Prostate gland (tissue), 2 donors: Measurements from ENCODE around the gene BRSK1. TPM values are rescaled to one million over a fixed set of nuclear protein-coding genes. Genes with fewer than 3 reads are reported as not detected.

Source experiments
- DNase-seq: peaks from one replicate; pipeline ENCODE4 v3.0.0-alpha.2; 2019; ENCODE audit warnings: low spot score
- H3K27ac ChIP-seq, 2 donors: fragments of 200-600 bp; sonication (generic); 2 replicates each; pipeline ENCODE4 v1.5.1; 2017 to 2019
- H3K27me3 ChIP-seq: fragments of 200-600 bp; sonication (generic); replicated peaks from 2 replicates; pipeline ENCODE4 v1.5.1; 2019; ENCODE audit not compliant: insufficient read depth
- H3K36me3 ChIP-seq, 2 donors: fragments of 200-600 bp; sonication (generic); 1 replicate in 1 of 2; 2 replicates in 1 of 2; pipeline versions ENCODE4 v1.5.1 to v1.8.1; 2017 to 2019
- H3K4me1 ChIP-seq: fragments of 200-600 bp; sonication (generic); replicated peaks from 2 replicates; pipeline ENCODE4 v1.5.1; 2019
- H3K4me3 ChIP-seq, 2 donors: fragments of 200-600 bp; sonication (generic); 2 replicates each; pipeline ENCODE4 v1.5.1; 2017 to 2019
- H3K9me3 ChIP-seq: fragments of 200-600 bp; sonication (generic); 2 replicates; pipeline ENCODE4 v1.5.1; 2017
- CTCF ChIP-seq, 4 experiments: fragments of 200-600 bp in 2 of 4; fragments of 450-650 bp in 2 of 4; sonication (generic) in 2 of 4; IDR thresholded peaks; 1 replicate in 3 of 4; 2 replicates in 1 of 4; pipeline ENCODE4 v1.5.1; 2016 to 2019; ENCODE audit warnings: antibody characterized with exemption in 4 of 4, mild to moderate bottlenecking in 2 of 4, moderate library complexity in 2 of 4
- POLR2A ChIP-seq: fragments of 450-650 bp; IDR thresholded peaks from one replicate; pipeline ENCODE4 v1.6.1; 2016; ENCODE audit warnings: antibody characterized with exemption, mild to moderate bottlenecking
- POLR2AphosphoS5 ChIP-seq: sonication (generic); formaldehyde crosslinking; IDR thresholded peaks from one replicate; pipeline ENCODE4 v1.6.1; 2017; ENCODE audit warnings: antibody characterized with exemption
- WGBS: methylation state at CpG from one replicate; pipeline ENCODE4 v1.1.5; 2018; 5-methylcytosine and 5-hydroxymethylcytosine counted together
- intact Hi-C: fragments of 100-400 bp; cut with DNase I; formaldehyde crosslinking; loops from one replicate; pipeline ENCODE4 v1.14.2; 2022
- total RNA-seq, 2 donors: library from RNA; depleted of rRNA; stranded (reverse); fragments of >200 nt; gene quantifications; one replicate each; pipeline ENCODE4 v1.1.0, GENCODE V29; 2016

Gene BRSK1
- total RNA-seq, 2 donors from 2014 or later, result 1.4 to 10.9 TPM

- no peak for DNase-seq
- 2% methylated on average over 44 of the region's 44 CpGs for WGBS
- intact Hi-C loops, result loop anchor here (5.0 kb wide), 2 partner anchors 38 to 47 kb away; partner anchors contain the start of gene RPL28
Measured at GRCh38 chr19:55339889-55340783, 56.3 kb downstream of the BRSK1 start.

GRCh38 chr19:55340784-55341147, 57.0 kb downstream of the BRSK1 start:
- Histone ChIP-seq H3K4me3 (peak overlapping the region; percentile 51 to 88), H3K27me3 (no peaks in the 10 kb centered on the region), H3K9me3 (no peaks in the 10 kb centered on the region), H3K27ac (peak overlapping the region; percentile 84 to 92), H3K4me1 (peaks cover 3% of the 10 kb centered on the region), H3K36me3 (no peaks in the 10 kb centered on the region)
- DNase-seq, result no peak
- 2% methylated on average over 24 of the region's 24 CpGs for whole genome bisulfite sequencing
- intact Hi-C loops, result loop anchor here (5.0 kb wide), 2 partner anchors 38 to 47 kb away; partner anchors contain the start of gene RPL28
- TF ChIP-seq CTCF (IDR thresholded peaks at IDR 0.05) (peak in 2 of 4 experiments; percentile 9 to 19), POLR2A (no peak), POLR2AphosphoS5 (no peak)

More at GRCh38 chr19:55339889-55340783, 56.3 kb downstream of the BRSK1 start:
- peak; percentile 97 for TF ChIP-seq POLR2A
- TF ChIP-seq CTCF (IDR thresholded peaks at IDR 0.05), result no peak
- TF ChIP-seq POLR2AphosphoS5, result no peak
- Histone ChIP-seq H3K27ac (peak overlapping the region; percentile 84 to 92), H3K27me3 (no peaks in the 10 kb centered on the region), H3K9me3 (no peaks in the 10 kb centered on the region), H3K4me3 (peak overlapping the region; percentile 51 to 88), H3K4me1 (peaks cover 3% of the 10 kb centered on the region), H3K36me3 (no peaks in the 10 kb centered on the region)

GRCh38 chr19:55341171-55341588, 57.4 kb downstream of the BRSK1 start:
- peak overlapping the region in 1 of 2 donors; percentile 84 for H3K27ac ChIP-seq

GRCh38 chr19:55341595-55342531, 58.1 kb downstream of the BRSK1 start:
- Histone ChIP-seq H3K4me3 (no peak overlapping the region), H3K9me3 (no peaks in the 10 kb centered on the region), H3K27ac (no peak overlapping the region), H3K36me3 (no peaks in the 10 kb centered on the region), H3K27me3 (no peaks in the 10 kb centered on the region), H3K4me1 (peaks cover 3% of the 10 kb centered on the region)
- no peak for DNase-seq
- TF ChIP-seq POLR2A, result no peak
- TF ChIP-seq POLR2AphosphoS5, result no peak
- no peak for TF ChIP-seq CTCF (IDR thresholded peaks at IDR 0.05)
- intact Hi-C loops, result loop anchor here (5.0 kb wide), 2 partner anchors 40 to 45 kb away; partner anchors contain the start of gene RPL28
- WGBS, result 81% methylated on average over 48 of the region's 50 CpGs

More at GRCh38 chr19:55341171-55341588, 57.4 kb downstream of the BRSK1 start:
- peak; percentile 33 for DNase-seq
- WGBS, result under 1% methylated on average over 10 of the region's 15 CpGs
- Histone ChIP-seq H3K9me3 (no peaks in the 10 kb centered on the region), H3K27me3 (no peaks in the 10 kb centered on the region), H3K4me1 (peaks cover 3% of the 10 kb centered on the region), H3K4me3 (peak overlapping the region; percentile 51 to 88), H3K36me3 (no peaks in the 10 kb centered on the region)
- intact Hi-C loops, result loop anchor here (5.0 kb wide), 2 partner anchors 39 to 46 kb away; partner anchors contain the start of gene RPL28
- TF ChIP-seq POLR2AphosphoS5 (no peak), CTCF (IDR thresholded peaks at IDR 0.05) (no peak), POLR2A (peak; percentile 11)
